ENCODE measurements around the gene HNRNPUL1.

Gene HNRNPUL1

GRCh38 chr19:41263850-41264580, at the start of gene HNRNPUL1:
TSS of gene HNRNPUL1 (plus strand) at chr19:41264372. CDS start at chr19:41264504, 132 bp downstream.
- peak; percentile 89 for ATAC-seq
- Mint-ChIP-seq H3K4me3 (peak within 1 kb of the TSS; percentile 93), H3K36me3 (peaks cover 20% of the 10 kb centered on the region)

GRCh38 chr19:41217741-41218140, 46.4 kb upstream of the HNRNPUL1 start:
- no peak overlapping the region for H3K27ac Mint-ChIP-seq

More at GRCh38 chr19:41263850-41264580, at the start of gene HNRNPUL1:
- H3K9me3 Mint-ChIP-seq = peaks cover 2% of the 10 kb centered on the region
- H3K27me3 Mint-ChIP-seq = no peaks in the 10 kb centered on the region
- H3K4me1 Mint-ChIP-seq = peaks cover 41% of the 10 kb centered on the region
- H3K27ac Mint-ChIP-seq = peak within 1 kb of the TSS; percentile 100

GRCh38 chr19:41218249-41218614, 45.9 kb upstream of the HNRNPUL1 start:
- H3K4me1 Mint-ChIP-seq = peaks cover 9% of the 10 kb centered on the region
- peaks cover 82% of the 10 kb centered on the region for H3K27me3 Mint-ChIP-seq
- no peaks in the 10 kb centered on the region for H3K36me3 Mint-ChIP-seq
- H3K4me3 Mint-ChIP-seq = no peak overlapping the region
- ATAC-seq = no peak
- no peak overlapping the region for H3K27ac Mint-ChIP-seq
- H3K9me3 Mint-ChIP-seq = no peaks in the 10 kb centered on the region

More at GRCh38 chr19:41217741-41218140, 46.4 kb upstream of the HNRNPUL1 start:
- Mint-ChIP-seq H3K36me3 (no peaks in the 10 kb centered on the region), H3K4me3 (no peak overlapping the region), H3K4me1 (peaks cover 9% of the 10 kb centered on the region), H3K9me3 (no peaks in the 10 kb centered on the region), H3K27me3 (peaks cover 77% of the 10 kb centered on the region)
- ATAC-seq = no peak

GRCh38 chr19:41218615-41219507, 45.3 kb upstream of the HNRNPUL1 start, which contains the start of gene AXL:
TSS of gene AXL (plus strand) at chr19:41219223. CDS start at chr19:41219393, 170 bp downstream.
- Mint-ChIP-seq H3K36me3 (no peaks in the 10 kb centered on the region), H3K27ac (no peak within 1 kb of the TSS), H3K4me3 (no peak within 1 kb of the TSS), H3K9me3 (no peaks in the 10 kb centered on the region), H3K4me1 (peaks cover 9% of the 10 kb centered on the region), H3K27me3 (peaks cover 88% of the 10 kb centered on the region)
- ATAC-seq = no peak

- ATAC-seq = no peak
- H3K4me3 Mint-ChIP-seq = no peak overlapping the region
- peaks cover 9% of the 10 kb centered on the region for H3K4me1 Mint-ChIP-seq
- H3K27me3 Mint-ChIP-seq = peaks cover 100% of the 10 kb centered on the region
- no peaks in the 10 kb centered on the region for H3K36me3 Mint-ChIP-seq
- no peak overlapping the region for H3K27ac Mint-ChIP-seq
- H3K9me3 Mint-ChIP-seq = no peaks in the 10 kb centered on the region
Measured at GRCh38 chr19:41219924-41220567, 44.1 kb upstream of the HNRNPUL1 start.

- Mint-ChIP-seq H3K27me3 (peaks cover 100% of the 10 kb centered on the region), H3K27ac (no peak overlapping the region), H3K4me3 (no peak overlapping the region), H3K36me3 (no peaks in the 10 kb centered on the region), H3K9me3 (no peaks in the 10 kb centered on the region), H3K4me1 (peaks cover 9% of the 10 kb centered on the region)
- ATAC-seq = no peak
Measured at GRCh38 chr19:41220811-41221210, 43.4 kb upstream of the HNRNPUL1 start.

- Mint-ChIP-seq H3K4me3 (no peak overlapping the region), H3K9me3 (no peaks in the 10 kb centered on the region), H3K36me3 (no peaks in the 10 kb centered on the region), H3K4me1 (peaks cover 9% of the 10 kb centered on the region), H3K27me3 (peaks cover 93% of the 10 kb centered on the region), H3K27ac (no peak overlapping the region)
- no peak for ATAC-seq
Measured at GRCh38 chr19:41221514-41222205, 42.5 kb upstream of the HNRNPUL1 start.

GRCh38 chr19:41222240-41222639, 41.9 kb upstream of the HNRNPUL1 start:
- peaks cover 87% of the 10 kb centered on the region for H3K27me3 Mint-ChIP-seq
- no peak overlapping the region for H3K4me3 Mint-ChIP-seq
- ATAC-seq = no peak
- no peak overlapping the region for H3K27ac Mint-ChIP-seq
- H3K4me1 Mint-ChIP-seq = peaks cover 9% of the 10 kb centered on the region
- no peaks in the 10 kb centered on the region for H3K9me3 Mint-ChIP-seq
- no peaks in the 10 kb centered on the region for H3K36me3 Mint-ChIP-seq

GRCh38 chr19:41223431-41224234, 40.5 kb upstream of the HNRNPUL1 start:
- Mint-ChIP-seq H3K4me1 (peaks cover 5% of the 10 kb centered on the region), H3K9me3 (no peaks in the 10 kb centered on the region), H3K4me3 (no peak overlapping the region), H3K27me3 (peaks cover 73% of the 10 kb centered on the region), H3K27ac (no peak overlapping the region), H3K36me3 (no peaks in the 10 kb centered on the region)
- ATAC-seq = no peak

- H3K27ac Mint-ChIP-seq = no peak overlapping the region
- H3K4me3 Mint-ChIP-seq = no peak overlapping the region
- H3K9me3 Mint-ChIP-seq = no peaks in the 10 kb centered on the region
- ATAC-seq = no peak
- H3K4me1 Mint-ChIP-seq = no peaks in the 10 kb centered on the region
- no peaks in the 10 kb centered on the region for H3K36me3 Mint-ChIP-seq
- peaks cover 63% of the 10 kb centered on the region for H3K27me3 Mint-ChIP-seq
Measured at GRCh38 chr19:41224632-41225031, 39.5 kb upstream of the HNRNPUL1 start.

- H3K36me3 Mint-ChIP-seq = no peaks in the 10 kb centered on the region
- H3K27ac Mint-ChIP-seq = no peak overlapping the region
- no peaks in the 10 kb centered on the region for H3K4me1 Mint-ChIP-seq
- H3K9me3 Mint-ChIP-seq = no peaks in the 10 kb centered on the region
- H3K4me3 Mint-ChIP-seq = peak overlapping the region; percentile 30
- H3K27me3 Mint-ChIP-seq = peaks cover 55% of the 10 kb centered on the region
- no peak for ATAC-seq
Measured at GRCh38 chr19:41225238-41226052, 38.7 kb upstream of the HNRNPUL1 start.

GRCh38 chr19:41226053-41226873, 37.9 kb upstream of the HNRNPUL1 start:
- H3K36me3 Mint-ChIP-seq = no peaks in the 10 kb centered on the region
- H3K4me1 Mint-ChIP-seq = no peaks in the 10 kb centered on the region
- no peak overlapping the region for H3K27ac Mint-ChIP-seq
- no peak overlapping the region for H3K4me3 Mint-ChIP-seq
- ATAC-seq = peak; percentile 32
- H3K27me3 Mint-ChIP-seq = peaks cover 47% of the 10 kb centered on the region
- H3K9me3 Mint-ChIP-seq = no peaks in the 10 kb centered on the region

GRCh38 chr19:41226874-41227390, 37.2 kb upstream of the HNRNPUL1 start:
- Mint-ChIP-seq H3K4me3 (no peak overlapping the region), H3K9me3 (no peaks in the 10 kb centered on the region), H3K36me3 (no peaks in the 10 kb centered on the region), H3K4me1 (no peaks in the 10 kb centered on the region), H3K27me3 (peaks cover 40% of the 10 kb centered on the region), H3K27ac (no peak overlapping the region)
- ATAC-seq = no peak

Measured in stimulated activated memory B cell treated with anti-CD40 and anti-IgM and Interleukin-4, amounts not matched to agents 10 μg/mL and 1 μg/mL and 100 μg/mL, for 72 hours (primary cell).